ENCODE results near the gene STX10.

The STX10 gene

DNA sequence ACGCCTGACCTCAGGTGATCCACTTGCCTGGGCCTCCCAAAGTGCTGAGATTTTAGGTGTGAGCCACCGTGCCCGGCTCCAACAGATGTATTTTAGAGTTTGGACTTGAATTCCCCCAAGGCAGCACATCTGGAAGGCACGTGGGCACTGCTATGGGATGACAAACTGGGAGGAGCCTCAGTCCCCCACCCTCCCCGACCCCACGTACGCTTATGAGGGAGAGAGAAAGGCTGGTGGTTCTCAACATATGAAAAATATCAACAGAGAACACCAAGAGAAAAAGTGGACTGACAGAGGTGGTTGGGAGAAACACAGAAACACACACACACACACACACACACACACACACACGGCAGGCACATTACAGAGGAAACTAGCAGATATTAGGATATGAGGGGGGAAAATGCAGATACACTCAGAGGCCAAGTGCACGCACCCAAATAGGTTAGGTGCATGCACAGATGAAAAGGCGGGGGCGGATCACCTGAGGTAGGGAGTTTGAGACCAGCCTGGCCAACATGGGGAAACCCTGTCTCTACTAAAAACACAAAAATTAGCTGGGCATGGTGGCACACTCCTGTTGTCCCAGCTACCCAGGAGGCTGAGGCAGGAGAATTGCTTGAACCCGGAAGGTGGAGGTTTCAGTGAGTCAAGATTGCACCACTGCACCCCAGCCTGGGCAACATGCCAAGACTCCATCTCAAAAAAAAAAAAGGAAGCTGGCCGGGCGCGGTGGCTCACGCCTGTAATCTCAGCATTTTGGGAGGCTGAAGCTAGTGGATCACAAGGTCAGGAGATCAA, 3.2 kb downstream of the STX10 start:
- in situ Hi-C loops (cut with MboI; ENCODE audit: low sequenced_read_pairs) = no loop called here

DNA sequence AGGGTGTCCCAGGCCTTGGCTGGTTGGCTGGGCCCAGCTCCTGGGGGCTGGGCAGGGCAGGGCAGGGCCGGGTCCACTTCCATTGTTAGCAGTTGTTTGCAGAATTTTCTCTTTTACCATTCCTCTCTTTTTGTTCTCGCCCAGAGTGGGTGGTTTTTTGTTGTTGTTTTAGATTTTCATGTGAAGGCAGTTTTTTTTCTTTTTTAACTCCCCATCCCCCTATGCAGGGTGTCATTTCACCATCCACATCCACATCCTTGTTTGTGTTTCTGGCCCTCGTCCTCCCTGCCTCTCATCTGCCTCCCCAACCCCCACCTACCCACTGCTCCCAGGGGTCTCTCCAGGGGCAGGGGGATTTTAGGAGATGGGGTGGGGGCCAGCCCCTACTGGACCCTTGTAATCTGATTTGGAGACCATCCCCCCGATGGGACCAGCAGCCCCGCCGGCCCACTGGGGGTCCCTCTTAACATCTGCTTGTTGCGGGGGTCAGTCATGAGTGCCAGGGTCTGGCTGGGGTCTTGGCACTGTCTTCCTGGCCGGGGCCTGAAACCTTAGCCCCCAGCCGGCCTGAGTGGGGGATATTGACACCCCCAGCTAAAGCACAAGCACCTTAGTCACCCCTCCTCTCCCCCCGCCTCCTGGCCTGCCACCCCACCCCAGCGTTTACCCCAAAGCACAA, 10.4 kb downstream of the STX10 start:
- in situ Hi-C loops (cut with MboI; ENCODE audit: low sequenced_read_pairs) = no loop called here

DNA sequence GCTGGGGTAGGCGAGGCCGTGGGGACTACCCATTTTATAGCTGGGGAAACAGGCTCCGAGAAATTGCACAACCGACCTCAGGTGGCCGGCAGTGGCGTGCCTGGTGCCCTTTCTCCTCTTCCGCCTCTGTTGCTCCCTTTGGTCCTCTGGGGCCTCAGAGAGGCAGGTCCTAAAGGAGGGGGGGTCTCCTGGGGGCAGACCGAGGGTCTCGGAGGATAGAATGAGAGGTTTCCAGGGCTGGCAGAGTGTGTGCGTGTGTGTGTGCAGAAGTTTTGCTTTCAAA, 11.3 kb downstream of the STX10 start:
- in situ Hi-C loops (cut with MboI; ENCODE audit: low sequenced_read_pairs) = no loop called here

DNA sequence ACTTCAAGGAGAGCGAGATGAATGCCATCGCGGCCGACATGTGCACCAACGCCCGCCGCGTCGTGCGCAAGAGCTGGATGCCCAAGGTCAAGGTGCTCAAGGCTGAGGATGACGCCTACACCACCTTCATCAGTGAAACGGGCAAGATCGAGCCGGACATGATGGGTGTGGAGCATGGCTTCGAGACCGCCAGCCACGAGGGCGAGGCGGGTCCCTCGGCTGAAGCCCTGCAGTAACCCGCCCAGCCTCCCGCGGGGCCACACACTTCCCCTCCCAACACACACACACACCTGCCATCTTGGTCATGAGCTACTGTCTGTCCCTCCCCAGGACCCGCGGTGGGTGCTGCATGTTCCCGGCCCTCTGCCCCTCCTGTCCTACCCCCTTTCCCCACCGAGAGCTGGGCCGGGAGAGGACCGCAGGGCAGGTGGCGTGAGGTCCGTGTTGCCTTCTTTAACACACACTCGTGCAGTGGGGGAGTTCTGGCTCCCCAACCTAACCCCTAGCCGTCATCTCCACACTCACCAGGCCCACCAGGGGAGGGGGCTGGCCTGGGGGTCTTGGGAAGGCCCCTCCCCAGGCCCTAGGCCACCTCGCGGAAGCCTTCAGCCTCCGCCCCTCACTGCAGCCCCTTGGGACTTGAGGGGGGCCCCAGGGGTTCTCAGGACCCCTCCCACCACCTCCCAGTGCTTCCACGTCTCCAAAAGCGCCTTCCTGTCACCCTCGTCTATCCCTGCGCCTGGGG, 11.8 kb downstream of the STX10 start:
- in situ Hi-C loops (cut with MboI; ENCODE audit: low sequenced_read_pairs) = no loop called here

DNA sequence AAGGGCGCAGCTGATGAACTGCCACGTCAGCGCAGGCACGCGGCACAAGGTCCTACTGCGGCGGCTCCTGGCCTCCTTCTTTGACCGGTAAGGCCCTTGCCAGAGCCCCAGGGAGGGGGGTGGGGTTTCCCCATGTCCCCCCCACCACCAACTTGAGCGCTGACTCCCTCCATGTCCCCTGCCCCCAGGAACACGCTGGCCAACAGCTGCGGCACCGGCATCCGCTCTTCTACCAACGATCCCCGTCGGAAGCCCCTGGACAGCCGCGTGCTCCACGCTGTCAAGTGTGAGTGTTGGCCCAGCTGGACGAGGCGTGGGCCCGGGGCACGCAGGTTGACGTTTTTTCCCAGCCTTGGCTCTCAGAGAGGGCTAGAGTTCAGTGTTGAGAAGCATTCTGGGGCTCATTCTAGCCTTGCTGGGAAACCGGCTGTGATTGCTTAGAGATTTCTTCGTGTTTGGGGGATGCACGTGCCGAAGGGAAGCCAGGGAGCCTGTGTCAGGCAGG, 12.8 kb downstream of the STX10 start:
- in situ Hi-C loops (cut with MboI; ENCODE audit: low sequenced_read_pairs) = no loop called here

DNA sequence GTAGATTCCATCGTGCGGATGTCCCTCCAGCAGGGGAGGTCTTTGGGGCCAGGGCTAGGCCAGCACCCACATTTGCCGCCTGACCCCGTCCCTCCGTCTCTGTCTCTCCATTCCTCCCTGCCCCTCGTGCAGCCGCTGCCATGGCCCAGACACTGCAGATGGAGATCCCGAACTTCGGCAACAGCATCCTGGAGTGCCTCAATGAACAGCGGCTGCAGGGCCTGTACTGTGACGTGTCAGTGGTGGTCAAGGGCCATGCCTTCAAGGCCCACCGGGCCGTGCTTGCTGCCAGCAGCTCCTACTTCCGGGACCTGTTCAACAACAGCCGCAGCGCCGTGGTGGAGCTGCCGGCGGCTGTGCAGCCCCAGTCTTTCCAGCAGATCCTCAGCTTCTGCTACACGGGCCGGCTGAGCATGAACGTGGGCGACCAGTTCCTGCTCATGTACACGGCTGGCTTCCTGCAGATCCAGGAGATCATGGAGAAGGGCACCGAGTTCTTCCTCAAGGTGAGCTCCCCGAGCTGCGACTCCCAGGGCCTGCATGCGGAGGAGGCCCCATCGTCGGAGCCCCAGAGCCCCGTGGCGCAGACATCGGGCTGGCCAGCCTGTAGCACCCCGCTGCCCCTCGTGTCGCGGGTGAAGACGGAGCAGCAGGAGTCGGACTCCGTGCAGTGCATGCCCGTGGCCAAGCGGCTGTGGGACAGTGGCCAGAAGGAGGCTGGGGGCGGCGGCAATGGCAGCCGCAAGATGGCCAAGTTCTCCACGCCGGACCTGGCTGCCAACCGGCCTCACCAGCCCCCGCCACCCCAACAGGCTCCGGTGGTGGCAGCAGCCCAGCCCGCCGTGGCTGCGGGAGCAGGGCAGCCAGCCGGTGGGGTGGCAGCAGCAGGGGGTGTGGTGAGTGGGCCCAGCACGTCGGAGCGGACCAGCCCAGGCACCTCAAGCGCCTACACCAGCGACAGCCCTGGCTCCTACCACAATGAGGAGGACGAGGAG, 14.8 kb downstream of the STX10 start:
- in situ Hi-C loops (cut with MboI; ENCODE audit: low sequenced_read_pairs) = no loop called here

DNA sequence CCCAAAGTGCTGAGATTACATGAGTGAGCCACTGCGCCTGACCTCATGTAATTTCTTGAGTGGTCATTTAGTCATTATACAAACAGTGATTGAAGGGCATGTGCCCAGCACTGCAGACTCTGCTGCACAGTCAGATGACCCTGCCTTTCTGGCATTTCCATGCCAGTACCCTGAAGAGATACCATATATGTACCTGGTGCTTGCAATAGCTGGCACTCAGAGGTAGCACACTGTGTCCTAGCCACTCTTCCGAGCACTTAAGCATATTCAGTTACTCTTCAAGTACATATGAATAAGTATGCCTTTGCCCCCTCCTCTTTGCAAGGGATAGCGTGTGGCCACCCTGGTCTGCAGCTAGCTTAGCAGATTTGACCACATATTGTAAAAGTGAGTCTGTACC, 15.5 kb downstream of the STX10 start:
- in situ Hi-C loops (cut with MboI; ENCODE audit: low sequenced_read_pairs) = no loop called here

DNA sequence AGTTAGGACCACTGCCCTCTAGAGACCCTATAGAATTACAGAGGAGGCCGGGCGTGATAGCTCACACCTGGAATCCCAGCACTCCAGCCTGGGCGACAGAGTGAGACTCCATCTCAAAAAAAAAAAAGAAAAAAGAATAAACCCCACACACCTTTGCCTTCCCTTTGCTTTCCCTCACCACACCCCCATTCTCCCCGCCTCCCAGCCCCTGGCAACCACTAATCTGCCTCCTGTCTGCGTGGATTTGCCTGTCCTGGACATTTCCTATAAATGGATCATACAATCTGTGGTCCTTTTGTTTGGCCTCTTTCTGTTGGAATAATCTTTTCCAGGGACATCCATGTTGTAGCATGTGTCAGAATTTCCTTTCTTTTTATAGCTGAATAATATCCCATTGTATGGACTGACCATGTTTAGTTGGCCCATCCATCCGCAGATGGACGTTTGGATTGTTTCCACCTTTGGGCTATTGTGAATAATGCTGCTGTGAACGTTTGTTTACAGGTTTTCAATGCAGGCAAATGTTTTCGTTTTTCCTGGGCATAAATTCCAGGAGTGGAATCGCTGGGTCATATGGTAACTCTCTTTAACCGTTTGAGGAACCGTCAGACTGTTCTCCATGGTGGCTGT, 16.8 kb downstream of the STX10 start:
- in situ Hi-C loops (cut with MboI; ENCODE audit: low sequenced_read_pairs) = no loop called here

DNA sequence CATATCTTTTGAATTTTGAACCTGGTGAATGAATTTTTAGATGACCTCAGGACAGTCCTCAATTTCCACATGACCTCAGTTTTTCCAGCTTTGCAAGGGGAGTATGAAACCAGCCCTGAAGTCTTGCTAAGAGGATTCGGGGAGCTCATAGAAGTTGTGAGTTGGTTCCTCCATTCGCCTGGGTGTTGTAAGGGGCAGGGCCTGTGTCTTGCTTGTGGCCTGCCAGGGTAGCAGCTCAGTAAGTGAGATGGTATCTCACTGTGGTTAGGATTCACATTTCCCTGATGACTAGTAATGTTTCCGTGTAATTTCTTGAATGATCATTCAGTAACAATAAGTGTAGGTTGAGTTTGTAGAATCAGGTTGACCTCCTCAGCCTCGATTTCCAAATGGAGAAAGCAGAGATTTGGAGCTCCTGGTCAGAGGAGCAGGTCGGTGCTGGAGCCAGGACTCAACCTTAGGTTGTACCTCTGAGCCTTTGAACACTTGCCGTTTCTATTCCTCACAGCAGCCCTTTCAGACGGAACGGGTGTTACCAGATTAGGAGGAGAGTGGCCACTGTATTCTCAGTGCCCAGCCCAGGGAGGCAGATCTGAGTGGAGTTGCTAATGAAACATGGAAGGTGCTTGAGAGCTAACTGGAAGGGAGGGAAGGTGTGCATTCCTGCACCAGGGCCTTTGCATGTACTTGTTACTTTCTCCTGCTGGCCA, 17.5 kb downstream of the STX10 start:
- in situ Hi-C loops (cut with MboI; ENCODE audit: low sequenced_read_pairs) = no loop called here

DNA sequence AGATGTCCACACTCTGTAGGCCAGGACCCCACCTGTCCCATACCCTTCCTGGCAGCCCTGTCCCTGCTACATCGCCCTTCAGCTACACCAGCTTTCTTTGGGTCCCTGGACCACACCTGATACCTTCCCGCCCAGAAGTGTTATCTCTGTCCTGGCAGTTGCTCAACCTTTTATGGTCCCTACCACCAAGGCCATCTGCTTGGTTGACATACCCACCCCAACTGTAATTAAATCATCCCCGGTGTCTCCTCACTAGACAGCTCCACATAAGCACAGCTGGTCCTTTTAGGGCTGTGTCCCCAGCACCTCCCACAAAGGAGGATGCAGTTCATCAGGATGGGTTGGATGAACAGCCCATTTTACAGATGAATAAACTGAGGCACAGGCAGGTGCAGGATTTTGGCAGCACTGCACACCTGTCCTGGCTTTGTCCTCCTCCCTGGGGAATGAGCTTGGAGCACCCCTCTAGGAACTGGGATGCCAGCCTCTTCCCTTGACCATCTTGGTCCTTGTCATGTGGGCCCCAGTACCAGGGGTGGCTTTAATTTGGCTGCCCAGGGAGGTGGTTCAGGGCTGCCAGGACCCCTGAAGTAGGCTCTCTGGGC, 19.2 kb downstream of the STX10 start:
- in situ Hi-C loops (cut with MboI; ENCODE audit: low sequenced_read_pairs) = no loop called here

DNA sequence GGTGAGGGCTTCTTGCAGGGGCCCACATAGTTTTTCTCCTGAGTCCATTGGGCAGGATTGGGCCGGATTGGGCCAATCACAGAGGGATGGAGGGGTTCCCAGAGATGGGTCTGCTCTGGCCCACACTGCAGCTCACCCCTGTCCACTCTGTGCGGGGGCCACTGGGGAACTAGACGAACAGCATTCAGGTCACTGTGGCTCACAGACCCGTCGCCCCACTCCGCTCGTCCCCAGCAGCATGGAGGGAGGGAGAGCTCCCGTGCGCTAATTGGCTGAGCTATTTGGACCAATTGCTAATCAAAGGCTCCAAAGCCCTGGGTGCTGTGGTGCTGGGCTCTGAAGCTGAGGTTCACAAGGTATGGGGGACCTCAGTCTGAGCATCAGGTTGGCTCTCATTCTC, 20.8 kb downstream of the STX10 start:
- in situ Hi-C loops (cut with MboI; ENCODE audit: low sequenced_read_pairs) = no loop called here

DNA sequence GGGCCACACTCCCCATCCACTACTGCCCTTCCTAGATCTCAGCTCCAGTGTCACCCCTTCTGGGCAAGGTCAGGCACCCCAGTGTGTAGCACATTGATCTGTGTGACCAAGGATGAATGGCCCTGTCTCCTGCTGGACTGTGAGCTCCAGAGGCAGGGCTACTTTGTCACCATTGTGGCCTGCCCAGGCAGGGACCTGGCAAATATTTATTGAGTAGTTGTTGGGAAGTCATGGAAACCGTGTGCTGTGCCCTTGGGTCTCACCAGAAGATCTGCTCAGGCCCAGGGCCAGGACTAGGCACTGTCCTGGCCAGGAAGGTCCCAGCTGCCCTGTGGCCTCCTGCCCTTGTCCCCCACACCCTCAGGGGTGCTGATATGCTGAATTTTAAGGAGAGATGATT, 21.6 kb downstream of the STX10 start:
- in situ Hi-C loops (cut with MboI; ENCODE audit: low sequenced_read_pairs) = no loop called here

DNA sequence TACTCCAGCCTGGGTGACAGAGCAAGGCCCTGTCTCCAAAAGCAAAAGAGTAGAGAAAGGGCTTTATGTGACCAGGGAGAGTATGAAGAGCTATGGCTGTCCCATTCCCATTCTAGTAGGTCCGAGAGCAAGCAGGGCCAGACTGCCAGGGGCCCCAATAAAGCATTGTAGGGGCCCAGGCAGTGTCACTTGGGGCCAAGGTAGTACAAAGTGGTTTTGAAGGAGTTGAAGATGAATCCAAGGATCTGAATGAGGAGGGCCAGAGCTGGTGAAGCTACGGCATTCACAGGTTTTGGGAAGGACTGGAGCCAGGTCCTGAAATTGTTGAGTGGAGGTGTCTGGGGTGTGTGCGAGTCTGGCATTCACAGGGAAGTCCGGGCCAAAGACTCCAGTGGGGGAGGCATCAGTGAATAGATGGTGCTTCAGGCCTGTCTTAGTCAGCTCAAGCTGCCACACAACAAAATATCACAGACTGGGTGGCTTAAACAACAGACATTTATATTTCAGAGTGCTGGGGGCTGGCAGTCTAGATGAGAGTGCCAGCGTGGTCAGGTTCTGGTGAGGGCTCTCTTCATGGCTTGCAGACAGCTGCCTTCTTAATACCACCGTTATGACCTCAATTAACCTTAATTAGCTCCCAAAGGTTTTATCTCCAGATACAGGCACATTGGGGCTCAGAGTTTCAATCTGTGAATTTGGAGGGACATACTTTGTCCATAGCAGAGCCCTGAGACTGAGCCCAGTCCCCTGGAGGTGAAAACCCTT, 22.2 kb downstream of the STX10 start:
- in situ Hi-C loops (cut with MboI; ENCODE audit: low sequenced_read_pairs) = no loop called here

DNA sequence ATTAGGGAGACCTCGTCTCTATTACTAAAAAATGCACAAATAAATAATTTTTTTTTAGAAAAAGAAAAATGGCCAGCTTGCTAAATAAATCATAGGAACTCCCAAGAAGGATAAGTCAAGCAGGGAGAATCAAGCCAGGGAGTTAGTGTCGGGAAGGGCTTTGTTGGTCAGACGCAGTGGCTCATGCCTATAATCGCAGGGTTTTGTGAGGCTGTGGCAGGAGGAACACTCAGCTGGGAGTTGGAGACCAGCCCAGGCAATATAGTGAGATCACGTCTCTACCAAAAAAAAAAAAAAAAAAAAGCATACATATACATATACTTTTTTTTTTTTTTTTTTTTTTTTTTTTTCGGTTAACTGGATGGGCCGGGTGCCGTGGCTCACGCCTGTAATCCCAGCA, 23.1 kb downstream of the STX10 start:
- in situ Hi-C loops (cut with MboI; ENCODE audit: low sequenced_read_pairs) = no loop called here

DNA sequence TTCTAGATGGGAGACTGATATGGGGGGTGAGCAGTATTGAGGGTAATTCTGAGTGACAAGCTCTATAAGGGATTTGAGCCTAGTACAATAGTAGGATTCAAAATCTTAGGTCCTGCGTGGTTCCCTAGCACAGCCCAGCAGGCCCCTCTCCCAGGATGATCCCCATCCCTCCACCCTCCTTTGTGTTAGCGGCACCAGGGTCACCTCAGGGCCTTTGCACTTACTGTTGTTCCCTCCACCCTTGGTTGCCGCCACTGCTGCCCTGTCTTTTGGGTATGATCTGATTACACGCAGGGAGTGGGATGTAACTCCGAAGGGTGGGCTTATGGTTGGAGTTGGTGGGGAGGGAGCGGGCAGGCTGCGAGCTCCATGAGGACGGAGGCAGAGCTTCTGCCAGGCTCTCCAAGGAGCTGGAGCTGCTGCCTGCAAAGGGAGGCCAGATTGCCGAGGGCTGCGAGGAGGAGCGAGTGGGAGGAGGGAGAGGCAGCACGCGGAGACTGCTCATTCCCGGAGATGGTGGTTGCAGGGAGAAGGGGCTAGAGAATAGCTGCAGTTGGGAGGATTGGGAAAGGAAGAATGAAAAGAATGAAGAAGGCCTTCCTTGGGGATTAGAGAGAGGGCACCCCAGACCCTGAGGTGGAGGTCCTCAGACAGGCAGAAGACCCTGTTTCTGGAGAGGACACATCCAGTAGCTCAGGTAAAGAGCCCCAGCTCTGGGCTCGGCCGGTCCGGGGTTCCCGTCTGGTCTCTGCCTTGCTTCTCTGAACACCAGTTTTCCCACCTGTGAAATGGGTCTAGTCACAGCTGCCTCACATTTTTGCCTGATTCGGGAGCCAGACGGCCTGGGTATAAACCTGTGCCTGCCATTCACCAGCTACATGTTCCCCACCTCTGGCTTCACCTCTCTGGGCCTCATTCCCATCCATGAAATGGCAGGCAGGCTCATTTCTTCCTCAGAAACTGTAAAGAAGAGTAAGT, 26.9 kb downstream of the STX10 start:
- in situ Hi-C loops (cut with MboI; ENCODE audit: low sequenced_read_pairs) = no loop called here

DNA sequence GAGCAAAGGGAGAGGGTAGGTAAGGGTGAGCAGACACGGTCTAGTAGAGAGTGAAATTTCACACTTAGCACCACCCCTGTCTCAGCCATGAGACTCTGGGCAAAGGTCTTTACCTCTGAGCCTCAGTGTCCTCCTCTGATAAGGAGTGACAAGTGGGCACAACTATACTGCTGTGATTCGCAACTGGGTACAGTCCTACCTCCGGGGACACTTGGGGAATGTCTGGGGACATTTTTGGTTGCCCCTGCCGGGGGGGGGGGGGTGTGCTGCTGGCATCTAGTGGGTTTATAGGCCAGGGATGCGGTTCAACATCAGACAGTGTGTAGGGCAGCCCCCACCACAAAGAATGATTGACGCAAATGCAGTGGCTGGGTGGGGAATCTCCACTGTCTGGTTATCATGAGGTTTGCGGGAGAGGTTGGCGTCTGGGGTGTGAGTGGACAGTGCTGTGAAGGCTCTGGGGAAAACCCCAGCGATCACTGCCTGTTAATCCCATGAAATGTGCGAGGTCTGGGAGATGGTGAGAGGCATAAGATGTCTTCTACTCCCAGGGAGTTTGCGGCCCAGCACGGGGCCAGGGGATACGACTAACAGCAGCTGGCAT, 27.8 kb downstream of the STX10 start:
- in situ Hi-C loops (cut with MboI; ENCODE audit: low sequenced_read_pairs) = no loop called here
